ENCODE measurements around the gene CD53.

The CD53 gene

DNA sequence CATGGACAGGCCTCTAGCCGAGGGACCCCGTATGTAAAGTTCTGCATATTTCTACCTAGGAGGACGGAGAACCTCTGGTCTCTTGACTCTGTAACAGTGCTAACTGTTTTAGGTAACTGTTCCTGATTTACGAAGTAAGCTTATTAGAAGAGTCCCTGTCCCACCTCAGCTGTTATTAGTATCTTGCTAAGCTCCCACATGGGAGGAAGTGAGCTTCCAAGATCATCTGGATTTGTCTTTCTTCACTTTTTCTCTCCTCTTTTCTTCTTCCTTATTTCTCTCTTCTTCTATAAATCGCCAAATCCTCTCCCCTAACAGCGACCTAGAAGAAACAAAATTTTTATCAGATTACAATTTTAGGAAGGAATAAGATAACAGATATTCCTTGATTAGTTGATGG is 4.4 kb downstream of the CD53 start:
- H3K4me3 ChIP-seq (ENCODE audit: control insufficient read depth, low read depth, low read length): no peak overlapping the region
- TF ChIP-seq, protein P1, sequence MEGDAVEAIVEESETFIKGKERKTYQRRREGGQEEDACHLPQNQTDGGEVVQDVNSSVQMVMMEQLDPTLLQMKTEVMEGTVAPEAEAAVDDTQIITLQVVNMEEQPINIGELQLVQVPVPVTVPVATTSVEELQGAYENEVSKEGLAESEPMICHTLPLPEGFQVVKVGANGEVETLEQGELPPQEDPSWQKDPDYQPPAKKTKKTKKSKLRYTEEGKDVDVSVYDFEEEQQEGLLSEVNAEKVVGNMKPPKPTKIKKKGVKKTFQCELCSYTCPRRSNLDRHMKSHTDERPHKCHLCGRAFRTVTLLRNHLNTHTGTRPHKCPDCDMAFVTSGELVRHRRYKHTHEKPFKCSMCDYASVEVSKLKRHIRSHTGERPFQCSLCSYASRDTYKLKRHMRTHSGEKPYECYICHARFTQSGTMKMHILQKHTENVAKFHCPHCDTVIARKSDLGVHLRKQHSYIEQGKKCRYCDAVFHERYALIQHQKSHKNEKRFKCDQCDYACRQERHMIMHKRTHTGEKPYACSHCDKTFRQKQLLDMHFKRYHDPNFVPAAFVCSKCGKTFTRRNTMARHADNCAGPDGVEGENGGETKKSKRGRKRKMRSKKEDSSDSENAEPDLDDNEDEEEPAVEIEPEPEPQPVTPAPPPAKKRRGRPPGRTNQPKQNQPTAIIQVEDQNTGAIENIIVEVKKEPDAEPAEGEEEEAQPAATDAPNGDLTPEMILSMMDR (conservative IDR thresholded peaks at IDR 0.05; ENCODE audit: control insufficient read depth, insufficient read depth, low read depth, low read length): no peak
- no peak for DNase-seq (ENCODE audit: low read depth)

DNA sequence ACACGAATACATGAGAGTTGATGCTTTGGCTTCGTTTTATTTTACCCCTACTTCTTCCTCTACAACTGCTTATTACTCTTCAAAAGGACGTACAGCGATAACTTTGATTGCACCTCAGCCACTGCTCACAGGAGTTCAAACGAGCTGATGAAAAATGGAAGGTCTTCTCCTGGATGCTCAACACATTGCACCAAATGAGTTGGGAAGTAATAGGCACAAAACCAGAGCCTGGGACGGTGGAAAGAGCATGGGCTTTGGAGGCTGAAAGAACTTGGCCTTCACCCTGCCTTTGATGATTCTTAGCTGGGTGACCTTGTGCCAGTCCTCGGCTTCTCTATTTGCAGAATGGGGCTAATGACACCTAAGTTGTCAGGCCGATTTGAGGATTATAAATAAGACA is 4.8 kb downstream of the CD53 start:
- TF ChIP-seq, protein P1 (conservative IDR thresholded peaks at IDR 0.05; ENCODE audit: control insufficient read depth, insufficient read depth, low read depth, low read length): no peak
- H3K4me3 ChIP-seq (ENCODE audit: control insufficient read depth, low read depth, low read length): no peak overlapping the region
- DNase-seq (ENCODE audit: low read depth): no peak

DNA sequence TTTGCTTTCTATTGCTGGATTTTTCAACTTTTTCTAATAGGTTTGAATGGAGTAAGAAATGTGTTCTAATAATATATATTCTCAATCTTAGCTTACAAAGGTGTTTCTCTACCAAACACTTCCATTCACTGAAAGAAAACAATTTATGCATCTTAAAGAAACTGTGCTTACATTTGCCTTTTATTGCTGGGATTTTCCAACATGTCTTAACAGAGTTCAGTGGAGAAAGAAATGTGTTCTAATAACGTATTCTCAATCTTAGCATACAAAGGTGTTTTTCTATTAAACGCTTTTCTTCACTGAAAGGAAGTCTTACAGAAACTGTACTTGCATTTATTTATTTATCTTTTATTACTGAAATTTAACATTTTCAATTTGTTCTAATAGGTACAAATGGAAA is 5.6 kb downstream of the CD53 start:
- TF ChIP-seq, protein P1 (conservative IDR thresholded peaks at IDR 0.05; ENCODE audit: control insufficient read depth, insufficient read depth, low read depth, low read length): no peak
- H3K4me3 ChIP-seq (ENCODE audit: control insufficient read depth, low read depth, low read length): no peak overlapping the region
- DNase-seq (ENCODE audit: low read depth): no peak

DNA sequence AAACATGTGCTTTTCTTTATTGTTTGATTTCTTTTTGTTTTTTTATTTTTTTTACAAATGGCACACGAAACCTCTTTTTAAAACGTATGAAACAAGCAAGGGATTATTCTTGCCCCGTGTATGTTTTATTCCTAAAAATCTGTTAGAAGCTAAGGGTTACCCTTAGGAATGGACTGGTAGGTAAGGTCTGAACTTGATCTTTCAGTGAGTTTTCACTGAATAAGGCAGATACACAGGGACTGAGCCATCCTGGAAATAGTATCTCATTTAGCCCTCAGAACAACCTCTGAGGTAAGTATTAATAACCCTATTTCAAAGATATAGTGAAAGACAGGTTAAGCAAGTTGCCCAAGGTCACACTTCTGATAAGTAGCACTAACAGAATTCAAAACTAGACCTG is 6.0 kb downstream of the CD53 start:
- TF ChIP-seq, protein P1 (conservative IDR thresholded peaks at IDR 0.05; ENCODE audit: control insufficient read depth, insufficient read depth, low read depth, low read length): no peak
- no peak for DNase-seq (ENCODE audit: low read depth)
- no peak overlapping the region for H3K4me3 ChIP-seq (ENCODE audit: control insufficient read depth, low read depth, low read length)

DNA sequence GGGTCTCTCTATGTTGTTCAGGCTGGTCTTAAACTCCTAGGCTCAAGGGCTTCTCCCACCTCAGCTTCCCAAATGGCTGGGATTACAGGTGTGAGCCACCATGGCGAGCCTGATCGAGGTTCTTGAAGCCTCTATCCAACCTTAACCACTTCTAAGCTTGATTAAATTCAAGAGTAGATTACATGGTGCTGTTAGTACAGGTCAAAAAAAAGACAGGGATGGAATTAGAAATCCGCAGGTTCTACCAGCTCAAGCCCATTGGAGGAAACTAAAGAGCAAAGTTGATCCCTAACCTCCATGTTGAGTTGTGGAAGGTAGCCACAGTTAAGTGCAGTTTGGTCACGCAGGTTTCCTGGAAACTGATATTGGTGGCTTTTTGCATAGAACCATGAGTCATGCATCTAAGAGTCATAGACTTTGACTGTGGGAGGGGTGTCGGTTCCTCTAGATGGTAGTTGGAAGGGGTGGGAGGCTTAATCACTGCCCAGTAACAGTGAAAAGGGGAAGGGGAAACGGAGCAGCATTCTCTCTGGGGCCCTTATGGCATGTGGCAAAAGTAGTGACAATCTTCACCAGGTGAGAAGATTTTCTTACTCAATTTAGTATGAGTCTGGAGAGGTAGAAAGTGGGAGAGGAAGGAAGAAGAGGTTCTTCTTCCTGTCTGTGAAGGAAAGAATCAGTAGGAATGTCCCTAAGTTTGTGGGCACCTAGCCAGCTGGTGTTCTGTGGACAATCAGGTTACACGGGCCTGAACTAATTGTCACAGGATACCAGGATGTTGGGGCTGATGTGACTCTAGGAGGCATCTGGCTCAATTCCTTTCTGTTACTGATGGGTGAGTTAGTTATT is 7.0 kb downstream of the CD53 start:
- no peak for DNase-seq (ENCODE audit: low read depth)

DNA sequence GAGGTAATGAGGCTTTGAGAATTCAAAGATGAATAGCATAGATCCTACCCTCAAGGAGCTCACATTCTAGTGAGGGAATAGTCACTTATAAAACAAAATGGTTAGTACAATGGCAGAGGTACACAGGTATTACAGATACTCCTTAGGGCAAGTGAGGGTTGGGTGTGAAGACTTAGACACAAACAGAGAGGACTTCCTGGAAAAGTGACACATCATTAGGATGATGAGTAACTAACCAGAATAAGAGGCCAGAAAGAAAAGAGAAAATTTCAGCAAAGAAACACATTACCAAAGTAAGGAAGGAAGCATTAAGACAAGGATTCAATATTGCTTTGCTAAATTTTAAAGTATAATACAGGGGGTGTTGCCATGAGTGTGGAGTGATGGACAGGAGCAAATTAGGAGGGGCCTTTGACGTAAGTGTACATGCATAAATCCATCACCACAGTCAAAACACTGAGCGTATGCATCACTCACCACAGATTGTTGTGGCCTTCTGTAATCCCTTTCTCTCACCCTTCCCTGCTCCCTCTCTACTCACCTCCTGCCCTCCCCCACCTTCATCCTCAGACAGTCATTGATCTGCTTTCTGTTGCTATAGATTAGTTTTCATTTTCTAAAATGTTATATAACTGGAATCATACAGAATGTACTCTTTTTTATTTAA is 7.9 kb downstream of the CD53 start:
- TF ChIP-seq, protein P1 (conservative IDR thresholded peaks at IDR 0.05; ENCODE audit: control insufficient read depth, insufficient read depth, low read depth, low read length): no peak
- H3K4me3 ChIP-seq (ENCODE audit: control insufficient read depth, low read depth, low read length): no peak overlapping the region
- no peak for DNase-seq (ENCODE audit: low read depth)

More for the DNA sequence above, 7.0 kb downstream of the CD53 start:
- H3K4me3 ChIP-seq (ENCODE audit: control insufficient read depth, low read depth, low read length): no peak overlapping the region
- TF ChIP-seq, protein P1 (conservative IDR thresholded peaks at IDR 0.05; ENCODE audit: control insufficient read depth, insufficient read depth, low read depth, low read length): no peak
